ENCODE results near the gene HIGD1A.

Gene HIGD1A

GRCh38 chr3:42804106-42804830 lies at the start of gene HIGD1A:
Gene HIGD1A (minus strand): TSS chr3:42804490. CDS start chr3:42794253, 10,237 bp downstream.
- peak; percentile 88 for DNase-seq

DNA sequence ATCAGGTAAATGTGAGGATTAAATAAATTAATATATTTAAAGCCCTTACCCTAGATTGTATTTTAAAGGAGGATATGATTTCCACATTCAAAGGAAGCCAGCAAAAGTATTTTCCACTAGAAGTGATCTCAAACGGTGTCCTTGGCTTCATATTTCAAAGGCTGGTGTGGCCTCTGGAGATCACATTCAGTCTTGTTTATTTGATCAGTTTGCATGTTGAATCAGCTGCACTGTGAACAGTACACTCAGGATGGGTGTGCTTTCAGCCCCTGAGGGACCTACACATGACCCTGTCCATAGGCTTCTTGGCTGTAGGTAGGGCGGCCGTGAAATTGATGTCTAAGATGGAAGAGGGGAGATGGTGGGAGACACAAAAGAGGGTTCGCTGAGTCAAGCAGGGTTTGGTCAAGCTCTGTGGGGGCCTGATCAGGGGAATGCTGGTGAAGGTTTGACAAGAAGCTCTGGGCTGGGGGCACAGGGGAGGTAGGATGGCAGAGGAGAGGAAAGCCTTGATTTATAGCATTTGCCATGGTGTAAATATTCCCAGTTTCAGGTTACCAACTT lies 49.5 kb upstream of the HIGD1A start:
- no peak for DNase-seq

- DNase-seq: no peak
Observed at GRCh38 chr3:42853056-42853455, 48.8 kb upstream of the HIGD1A start.

DNA sequence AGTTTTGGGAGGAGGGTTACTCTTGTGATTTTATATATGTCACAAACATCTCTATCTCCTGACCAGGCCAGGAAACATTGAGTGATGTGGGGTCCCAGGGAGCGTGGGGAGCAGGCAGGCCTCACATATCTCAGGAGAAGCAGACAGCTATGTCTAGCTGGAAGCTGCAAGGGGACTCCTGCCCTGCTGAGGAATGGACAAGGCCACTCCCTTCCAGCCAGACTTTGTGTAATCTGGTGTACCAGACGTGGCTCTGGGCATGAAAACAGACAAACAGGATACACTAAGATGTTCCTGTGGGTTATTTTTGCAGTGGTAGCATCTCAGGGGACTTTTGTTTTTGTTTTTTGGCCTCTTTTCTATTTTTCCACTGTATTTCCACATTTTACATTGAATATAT lies 48.2 kb upstream of the HIGD1A start:
- DNase-seq: no peak

DNA sequence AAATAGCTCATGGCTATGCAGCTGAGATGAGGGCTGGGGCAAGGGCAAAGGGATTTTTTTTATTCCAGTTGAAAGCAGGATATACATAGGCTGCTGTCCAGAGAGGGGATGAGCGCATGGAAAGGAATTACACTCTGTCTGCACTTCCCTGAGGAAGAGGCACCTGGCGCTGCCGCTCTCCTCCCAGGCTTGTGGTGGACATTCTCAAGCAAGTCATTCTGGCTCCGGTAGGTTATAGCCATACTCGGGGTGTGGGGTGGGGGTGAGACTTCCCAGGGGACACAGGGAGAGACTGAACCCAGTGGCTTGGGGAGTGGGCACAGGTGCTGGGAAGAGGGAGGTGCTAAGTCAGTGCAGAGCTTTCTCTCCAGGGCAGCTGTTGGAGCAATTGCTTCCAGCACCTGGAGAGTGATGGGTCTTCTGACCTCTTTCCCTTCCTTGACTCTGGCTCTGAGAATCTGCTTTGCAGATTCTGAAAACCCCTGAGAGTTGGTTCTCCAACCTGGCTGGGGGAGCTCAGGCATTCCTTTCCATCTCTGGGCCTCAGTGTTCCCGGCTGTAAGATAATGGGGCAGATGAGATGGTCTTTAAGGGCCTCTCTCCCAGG lies 47.0 kb upstream of the HIGD1A start:
- DNase-seq: no peak

- DNase-seq: no peak
Observed at GRCh38 chr3:42850263-42850662, 46.0 kb upstream of the HIGD1A start.

DNA sequence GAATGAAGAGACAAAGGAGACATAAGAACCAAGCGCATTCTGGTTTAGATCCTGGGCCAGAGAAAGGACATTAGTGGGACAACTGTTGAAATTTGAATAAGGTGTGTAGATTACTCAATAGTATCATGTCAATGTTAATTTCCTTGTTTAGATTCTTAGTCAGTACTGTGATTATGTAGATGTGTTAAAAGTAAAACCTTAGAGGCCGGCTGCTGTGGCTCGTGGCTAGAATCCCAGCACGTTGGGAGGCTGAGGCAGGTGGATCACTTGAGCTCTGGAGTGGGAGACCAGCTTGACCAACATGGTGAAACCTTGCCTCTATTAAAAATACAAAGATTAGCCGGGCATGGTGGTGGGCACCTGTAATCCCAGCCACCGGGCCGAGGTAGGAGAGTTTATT lies 44.7 kb upstream of the HIGD1A start:
- DNase-seq: no peak

DNA sequence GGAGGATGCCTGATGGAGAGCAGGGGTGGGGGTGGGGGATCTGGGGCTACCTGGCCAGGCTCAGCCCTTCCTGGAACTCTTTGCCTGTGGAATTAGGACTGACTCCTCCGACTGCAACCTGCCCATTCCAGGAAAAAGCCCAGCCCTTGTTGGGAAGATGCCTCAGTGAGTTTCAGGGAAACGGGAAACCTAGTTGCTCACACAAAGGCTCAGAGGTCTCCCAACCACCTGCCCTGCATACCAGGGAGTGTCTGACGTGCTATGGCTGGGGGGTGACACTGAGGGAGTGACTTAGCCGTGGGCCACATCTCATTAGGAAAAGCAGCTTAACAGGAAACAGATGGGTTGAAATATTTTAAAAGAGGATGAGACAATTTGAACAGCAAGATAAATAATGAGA lies 43.4 kb upstream of the HIGD1A start:
- DNase-seq: no peak

DNA sequence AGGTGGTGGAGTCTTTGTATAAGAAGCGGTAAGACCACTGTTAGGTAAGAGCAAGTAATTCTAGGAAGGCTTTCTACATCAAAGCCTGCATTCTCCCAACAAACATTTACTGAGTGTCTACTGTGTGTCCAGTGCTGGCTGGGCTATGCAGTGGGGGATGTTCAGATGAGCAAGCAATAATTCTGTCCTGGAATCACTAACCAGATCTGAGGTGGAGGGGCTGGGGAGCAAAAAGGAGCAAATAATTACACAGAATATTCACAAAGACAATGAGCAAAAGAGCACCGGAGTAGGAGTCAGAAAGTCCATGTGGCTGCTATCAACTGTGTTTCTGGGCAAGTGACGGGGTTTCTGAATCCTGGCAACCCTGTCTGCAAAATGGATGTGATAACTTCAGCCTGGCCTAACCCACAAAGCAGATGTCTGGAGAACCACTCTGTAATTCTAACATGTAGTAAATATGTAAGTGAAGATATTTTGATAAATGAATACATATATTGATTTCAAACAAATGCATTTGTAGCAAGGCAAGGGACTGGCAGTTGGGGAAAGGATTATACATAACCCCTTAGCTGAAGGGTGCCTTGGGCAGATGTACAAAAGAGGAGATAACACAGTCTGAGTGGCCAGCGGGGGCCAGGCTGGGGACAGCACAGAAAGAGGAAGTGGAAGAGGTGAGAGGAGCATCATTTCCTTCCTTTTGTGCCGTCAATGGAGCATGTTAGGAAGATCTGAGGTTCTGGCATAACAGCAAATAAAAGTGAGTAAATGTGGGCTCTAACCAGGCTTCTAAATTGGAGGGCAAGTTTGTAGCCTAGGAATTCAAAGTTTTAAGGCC lies 42.6 kb upstream of the HIGD1A start:
- DNase-seq: no peak

- DNase-seq: no peak
Observed at GRCh38 chr3:42844815-42845214, 40.5 kb upstream of the HIGD1A start.

- DNase-seq: no peak
Observed at GRCh38 chr3:42844412-42844713, 40.1 kb upstream of the HIGD1A start.

DNA sequence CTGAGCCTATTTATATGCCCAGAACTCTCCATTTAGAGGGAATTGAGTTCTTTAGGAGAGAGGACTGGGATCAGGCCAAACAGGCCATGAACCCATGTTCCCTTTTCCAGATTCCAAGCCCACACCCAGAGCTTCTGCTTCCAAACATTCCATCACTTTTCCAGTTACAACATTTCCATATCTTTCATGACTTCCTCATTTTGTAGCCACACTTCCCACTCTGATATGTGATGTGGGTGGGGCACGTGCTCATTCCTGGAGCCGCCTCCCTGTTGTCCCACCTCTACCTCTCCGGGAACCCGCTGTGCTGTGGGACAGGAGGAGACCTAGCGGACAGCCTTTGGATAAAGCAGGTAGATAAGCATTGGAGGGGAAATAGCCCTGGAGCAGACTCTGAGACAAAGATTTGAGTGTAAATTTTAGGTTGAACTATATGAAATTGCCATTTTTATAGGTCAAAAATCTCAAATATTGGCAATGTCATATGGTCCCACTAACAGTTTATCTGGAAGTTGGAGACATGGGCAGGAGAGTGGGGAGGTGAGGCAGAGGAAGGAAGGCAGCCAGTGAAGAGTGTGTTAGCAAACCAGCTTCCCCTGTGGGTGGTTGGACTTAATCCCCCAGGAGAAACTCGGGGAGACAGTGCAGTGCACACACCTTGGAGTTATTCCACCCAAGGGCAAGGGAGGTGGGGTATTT lies 39.6 kb upstream of the HIGD1A start:
- DNase-seq: no peak

GRCh38 chr3:42841332-42841731 lies 37.0 kb upstream of the HIGD1A start:
- DNase-seq: no peak

DNA sequence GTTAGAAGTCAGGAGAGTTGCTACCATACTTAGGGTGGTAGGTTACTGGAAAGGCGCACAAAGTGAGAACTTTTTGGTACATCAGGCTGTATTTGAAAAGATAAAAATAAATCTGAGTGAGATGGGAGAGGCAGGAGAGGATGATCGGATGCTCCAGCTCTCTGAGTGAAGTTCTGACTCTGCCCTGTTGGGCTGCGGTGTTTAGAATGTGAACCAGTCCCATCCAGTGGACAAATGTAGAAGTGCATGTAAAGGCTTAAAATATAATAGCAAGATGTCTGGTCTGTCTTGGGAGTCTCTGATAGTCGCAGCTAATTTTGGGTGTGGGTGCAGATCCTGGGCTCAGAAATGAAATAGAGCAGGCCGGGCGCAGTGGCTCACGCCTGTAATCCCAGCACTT lies 35.3 kb upstream of the HIGD1A start:
- no peak for DNase-seq

DNA sequence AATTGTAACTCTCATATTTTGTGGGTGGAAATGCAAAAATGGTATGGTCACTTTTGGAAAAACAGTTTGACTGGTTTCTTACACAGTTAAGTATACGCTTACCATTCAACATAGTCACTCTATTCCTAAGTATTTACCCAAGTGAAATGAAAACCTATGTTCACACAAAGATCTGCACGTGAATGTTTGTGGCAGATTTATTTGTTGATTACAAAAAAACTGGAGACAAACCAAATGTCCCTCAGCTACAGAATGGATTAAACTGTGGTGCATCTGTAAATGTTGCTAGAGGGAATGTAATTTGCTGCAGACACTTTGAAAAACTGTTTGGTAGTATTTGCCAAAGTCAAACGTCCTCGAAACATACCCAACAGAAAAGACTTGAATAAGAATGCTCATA lies 34.3 kb upstream of the HIGD1A start:
- DNase-seq: no peak

GRCh38 chr3:42836150-42837123 lies 32.1 kb upstream of the HIGD1A start:
- DNase-seq: no peak

DNA sequence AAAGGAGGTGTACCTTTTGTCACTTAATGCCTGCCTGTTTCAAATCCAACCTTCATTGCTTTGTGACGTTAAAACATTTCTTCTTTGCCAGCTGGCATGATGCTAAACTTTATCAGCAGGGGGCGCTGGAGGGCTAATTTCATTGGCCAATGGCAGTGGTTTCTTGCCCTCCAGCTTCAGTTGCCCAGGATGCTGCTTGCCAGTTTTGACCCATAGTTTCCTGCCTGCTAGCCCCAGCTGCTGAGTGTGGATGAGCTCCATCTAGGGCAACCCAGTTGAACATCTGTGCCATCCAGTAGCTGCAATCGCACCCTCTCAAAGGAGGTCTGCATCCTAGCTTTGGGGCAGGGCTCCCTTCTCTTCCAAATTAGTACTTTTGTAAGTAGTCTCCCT lies 27.0 kb upstream of the HIGD1A start:
- peak; percentile 46 for DNase-seq

GRCh38 chr3:42830437-42831320 lies 26.4 kb upstream of the HIGD1A start:
- no peak for DNase-seq

DNA sequence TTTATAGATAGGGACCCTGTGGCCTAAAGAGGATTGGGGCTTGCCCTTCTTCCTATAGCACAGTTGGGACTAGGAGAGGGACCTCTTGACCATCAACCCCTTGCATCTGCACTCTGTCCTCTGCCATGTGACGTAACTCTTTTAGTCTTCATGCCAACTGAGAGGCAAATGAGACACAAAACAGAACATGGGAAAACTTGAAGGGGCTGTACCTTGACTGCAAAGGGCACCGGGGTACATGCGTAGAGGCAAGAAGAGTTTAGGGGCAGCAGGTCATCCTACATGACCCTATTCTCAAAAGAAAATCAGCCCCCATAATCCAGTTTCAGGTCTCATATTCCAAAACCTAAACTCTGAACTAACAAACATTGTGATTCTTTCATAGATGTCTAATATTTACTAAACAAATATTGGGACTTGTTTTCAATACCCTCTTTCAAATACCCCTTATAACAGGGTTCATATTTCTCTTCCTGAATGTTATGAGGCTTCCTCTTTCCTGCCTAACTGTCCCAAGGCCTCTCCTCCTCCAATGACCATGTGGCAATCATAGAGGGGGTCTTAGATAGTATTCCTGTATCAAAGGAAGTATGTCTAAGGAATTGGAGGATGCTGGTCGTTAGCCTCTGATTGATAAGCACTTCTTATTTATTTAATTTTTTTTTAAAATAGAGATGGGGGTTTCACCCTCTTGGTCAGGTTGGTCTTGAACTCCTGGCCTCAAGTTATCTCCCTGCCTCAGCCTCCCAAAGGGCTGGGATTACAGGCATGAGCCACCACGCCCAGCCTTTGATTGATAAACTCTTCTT lies 25.5 kb upstream of the HIGD1A start:
- DNase-seq: no peak

DNA sequence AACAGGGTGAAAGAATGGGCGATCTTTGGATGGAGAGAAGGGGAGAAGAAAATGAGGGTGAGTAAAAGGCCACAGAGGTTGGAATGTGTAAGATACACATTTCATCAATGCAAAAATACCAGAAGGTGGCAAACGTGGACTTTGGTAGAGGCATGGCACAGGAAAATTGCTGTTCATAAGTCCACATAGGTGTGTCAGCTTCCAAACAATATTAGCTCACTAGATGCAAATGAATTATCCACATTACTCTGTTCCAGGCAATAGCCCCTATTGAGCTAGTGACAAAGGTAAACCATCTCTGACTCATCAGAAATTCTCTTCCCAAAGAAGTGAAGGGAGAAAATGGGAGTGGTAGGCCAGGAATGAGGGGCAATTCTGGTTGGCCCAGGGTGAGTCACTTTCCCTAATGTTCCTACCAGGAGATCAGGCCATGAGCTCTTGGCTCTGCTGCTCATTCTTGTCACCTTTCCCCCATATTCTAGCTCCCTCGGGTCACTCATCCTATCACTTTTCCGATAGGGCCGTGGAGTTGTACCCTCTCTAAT lies 24.9 kb upstream of the HIGD1A start:
- DNase-seq: no peak
